ENCODE results near the gene MLXIPL.
"Not testable (repeated sequence)": the region's sequence is repeated elsewhere in the genome, so short reads cannot be mapped to it uniquely, and the experiment has no call there.

MLXIPL gene

GRCh38 chr7:73612598-73613269 is 11.6 kb downstream of the MLXIPL start:
- DNase-seq: peak; percentile 76

- no peak for DNase-seq
Observed at GRCh38 chr7:73611017-73611555, 13.2 kb downstream of the MLXIPL start.

DNA sequence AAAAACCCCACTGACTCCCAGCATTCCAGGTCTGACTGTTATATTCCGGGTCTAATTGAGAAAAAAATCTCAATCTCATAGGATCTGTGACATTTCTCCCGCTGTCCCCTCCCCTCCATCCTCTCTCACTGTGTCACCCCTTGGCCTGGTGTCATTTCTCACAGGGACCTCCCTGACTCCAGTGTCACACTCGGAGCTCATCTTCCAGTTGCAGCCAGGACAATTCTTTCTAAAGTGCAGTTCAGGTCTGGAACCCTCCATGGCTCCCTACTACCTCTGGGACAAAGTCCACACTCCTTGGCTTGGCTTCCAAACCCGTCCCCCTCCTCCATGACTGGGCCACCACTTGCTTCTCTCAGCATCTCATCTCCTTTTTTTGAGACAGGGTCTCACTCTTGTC is 14.2 kb downstream of the MLXIPL start:
- no peak for DNase-seq

GRCh38 chr7:73607692-73607983 is 16.7 kb downstream of the MLXIPL start:
- DNase-seq: not testable (repeated sequence)

DNA sequence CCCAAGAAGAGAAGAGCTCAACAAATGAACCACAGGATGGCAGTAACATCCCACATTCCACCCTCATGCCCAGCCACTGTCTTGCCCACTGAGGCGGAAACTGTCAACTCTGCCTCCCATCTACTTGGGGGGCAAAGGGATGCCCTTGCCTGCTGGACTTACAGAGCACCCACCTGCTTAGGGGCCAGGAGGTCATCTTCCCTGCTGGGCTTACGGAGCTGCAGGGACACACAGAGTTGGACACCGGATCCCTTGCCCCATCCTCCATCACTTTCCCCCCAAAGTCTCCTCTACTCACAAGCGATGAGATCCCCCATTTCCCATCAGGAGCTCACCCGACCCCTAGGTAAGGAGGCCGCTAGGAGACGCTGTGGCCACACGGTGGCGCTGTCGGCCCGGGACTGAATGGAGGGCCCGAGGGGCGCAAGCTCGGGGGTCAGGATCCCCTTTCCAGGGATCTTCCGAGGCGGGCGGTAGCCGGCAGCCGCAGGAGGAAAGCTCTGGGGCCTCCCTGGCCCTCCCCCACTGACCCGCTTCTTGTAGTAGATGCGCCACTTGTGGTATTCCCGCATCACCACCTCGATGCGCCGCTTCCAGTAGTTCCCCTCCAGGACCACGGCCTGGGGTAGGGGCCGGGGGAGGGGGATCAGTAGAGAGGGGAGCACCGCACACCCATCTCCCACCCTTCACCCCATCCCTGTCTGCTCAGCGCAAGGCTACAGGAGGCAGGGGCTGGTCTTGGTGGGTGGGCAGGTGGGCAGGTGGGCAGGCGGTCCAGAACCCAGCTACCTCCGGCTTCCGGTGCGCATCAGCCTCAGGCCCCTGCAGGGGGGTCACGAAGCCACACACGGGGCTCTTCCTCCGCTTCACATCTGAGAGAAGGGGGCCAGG is 17.3 kb downstream of the MLXIPL start:
- DNase-seq: peak; percentile 50

GRCh38 chr7:73605601-73606220 is 18.6 kb downstream of the MLXIPL start:
- no peak for DNase-seq

GRCh38 chr7:73602721-73603651 is 21.3 kb downstream of the MLXIPL start:
- DNase-seq: no peak

- no peak for DNase-seq
Observed at GRCh38 chr7:73599916-73600315, 24.4 kb downstream of the MLXIPL start.

DNA sequence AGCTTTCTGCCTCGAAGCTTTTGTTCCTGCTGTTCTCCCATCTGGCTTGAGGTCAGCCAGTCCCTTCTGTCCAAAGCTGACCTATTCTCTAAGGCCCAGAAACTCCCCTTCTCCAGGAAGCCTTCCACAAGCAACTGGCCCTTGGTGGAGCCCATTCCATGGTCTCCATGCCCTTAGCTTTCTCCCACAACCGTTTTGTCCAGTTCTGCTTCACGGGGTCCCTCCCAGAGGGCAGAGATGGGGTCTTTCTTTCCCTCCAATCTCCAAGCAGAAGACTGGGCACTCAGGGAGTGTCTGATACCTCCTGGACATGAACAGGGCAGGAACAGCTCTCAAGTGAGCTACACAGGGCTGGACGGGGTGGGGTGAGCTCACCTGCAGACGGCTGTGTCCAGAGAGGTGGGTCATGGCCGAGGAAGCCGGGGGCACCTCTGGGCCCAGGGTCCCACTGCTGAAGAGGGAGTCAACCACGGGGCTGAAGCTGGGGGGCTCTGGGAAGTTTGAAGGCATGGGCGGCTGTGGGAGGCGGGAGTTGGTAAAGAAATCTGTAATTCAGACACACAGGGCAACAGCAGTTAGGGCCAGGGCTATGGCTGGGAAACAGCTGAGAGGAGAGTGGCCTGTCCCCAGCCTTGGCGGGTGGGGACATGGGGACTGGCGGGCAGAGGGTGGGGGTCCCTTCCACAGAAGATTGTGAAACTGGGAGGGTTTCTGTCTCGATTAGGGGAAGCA is 25.0 kb downstream of the MLXIPL start:
- DNase-seq: no peak

DNA sequence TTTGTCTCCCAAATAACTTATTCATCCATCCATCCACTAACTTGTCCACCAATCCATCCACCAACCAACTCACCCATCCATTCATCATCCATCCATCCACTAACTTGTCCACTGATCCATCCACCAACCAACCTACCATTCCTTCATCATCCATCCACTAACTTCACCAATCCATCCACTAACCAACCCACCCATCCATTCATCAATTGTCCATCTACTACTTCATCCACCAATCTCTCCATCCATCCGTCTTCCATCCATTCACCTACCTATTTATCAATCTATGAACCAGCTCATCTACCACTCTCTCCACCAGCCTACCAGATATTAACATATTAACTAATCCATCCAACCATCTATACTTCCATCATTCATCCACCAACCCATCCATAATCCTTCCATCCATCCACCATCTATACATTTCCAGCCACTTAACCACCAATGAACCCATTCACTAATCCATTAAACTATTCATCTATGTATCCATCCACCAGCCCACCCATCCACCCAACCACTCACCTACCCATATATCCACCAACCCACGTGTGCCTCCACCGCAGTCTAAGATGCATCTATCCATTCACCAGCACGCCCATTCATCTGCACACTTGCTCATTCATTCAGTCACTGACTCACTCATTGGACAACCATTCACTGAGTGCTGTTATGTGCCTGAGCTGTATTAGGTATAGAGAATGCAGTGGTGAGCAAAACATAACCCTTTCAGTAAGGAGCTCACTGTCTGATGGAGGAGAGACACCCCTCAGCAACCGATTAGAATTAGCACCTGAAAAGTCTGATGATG is 26.1 kb downstream of the MLXIPL start:
- DNase-seq: no peak

DNA sequence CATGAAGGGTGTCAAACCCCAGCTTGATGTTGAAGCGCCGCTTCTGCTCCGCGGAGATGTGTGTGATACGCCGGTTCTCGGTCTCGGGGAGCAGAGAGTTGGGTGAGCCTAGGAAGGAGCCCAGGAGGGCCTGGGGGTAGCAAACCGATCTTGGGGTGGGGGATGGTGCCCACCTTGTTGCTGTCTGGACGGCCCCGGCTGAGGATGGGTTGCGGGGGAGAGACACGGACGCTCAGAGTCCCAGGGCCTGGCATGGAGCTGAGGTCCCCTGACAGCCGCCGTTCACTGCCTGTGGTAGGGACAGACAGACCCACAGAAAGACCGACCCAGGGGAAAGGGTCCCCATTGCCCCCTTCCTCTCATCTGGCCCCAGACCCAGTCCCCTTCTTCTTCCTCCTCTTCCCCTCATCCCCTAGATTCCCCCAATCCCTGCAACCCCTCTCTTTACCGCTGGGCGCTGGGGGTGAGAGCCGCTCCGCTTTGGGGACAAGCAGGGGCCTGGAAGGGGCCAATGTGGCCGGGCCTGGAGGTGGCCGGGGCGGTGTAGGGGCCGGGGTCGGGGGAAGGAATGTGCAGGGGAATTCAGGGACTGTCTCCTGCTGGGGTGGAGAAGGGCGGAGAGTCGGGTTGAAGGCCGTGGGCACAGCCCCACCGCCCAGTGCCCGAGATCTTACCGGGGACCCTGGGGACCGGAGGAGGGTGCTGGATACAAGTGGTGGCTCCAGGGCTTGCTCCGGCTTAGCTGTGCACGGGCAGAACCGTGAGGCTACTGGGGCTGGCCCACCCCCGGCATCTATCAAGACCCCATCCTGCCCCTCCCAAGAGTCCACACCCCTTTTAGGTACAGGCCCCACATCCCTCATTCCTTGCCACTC is 27.9 kb downstream of the MLXIPL start:
- no peak for DNase-seq

DNA sequence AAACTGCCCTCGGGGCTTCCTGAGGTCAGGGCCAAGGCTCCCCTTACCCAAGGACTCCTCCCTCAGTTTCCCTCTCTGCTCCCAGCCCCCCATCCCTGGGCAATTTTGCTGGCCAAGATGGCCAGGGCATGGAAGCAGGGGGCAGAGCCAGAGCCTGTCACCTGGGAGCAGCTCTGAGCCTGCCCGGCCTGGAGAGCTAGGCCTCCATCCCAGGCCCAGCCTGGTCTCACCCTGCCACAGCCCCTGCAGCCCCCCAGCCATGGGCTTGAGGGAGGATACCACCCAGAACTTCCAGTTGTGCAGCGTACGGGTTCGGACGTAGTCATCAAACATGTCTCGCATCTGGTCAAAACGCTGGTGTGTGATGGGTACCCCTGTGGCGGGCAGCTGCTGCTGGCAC is 29.0 kb downstream of the MLXIPL start:
- no peak for DNase-seq

GRCh38 chr7:73593207-73594045 is 30.9 kb downstream of the MLXIPL start:
- no peak for DNase-seq

DNA sequence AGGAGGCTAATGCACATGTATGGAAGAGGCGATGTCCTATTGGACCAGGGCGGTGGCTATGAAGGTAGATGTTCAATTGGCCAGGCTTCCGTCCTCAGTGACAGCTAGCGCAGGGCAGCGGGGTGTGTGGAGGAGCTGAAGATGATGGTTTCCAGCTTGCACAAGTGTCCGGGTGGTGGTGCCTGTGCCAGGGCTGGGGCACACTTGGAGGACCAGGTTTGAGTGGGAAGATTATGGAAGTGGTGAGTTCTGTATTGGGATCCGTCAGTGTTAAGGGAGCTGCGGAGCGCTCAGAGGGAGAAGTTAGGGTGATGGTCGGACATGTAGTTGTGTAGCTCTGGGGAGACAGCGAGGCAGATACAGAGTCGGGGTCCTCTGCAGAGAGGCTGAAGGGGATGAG is 37.4 kb downstream of the MLXIPL start:
- DNase-seq: no peak

GRCh38 chr7:73585196-73585595 is 39.1 kb downstream of the MLXIPL start:
- DNase-seq: no peak

GRCh38 chr7:73582664-73583202 is 41.6 kb downstream of the MLXIPL start:
- DNase-seq: no peak

DNA sequence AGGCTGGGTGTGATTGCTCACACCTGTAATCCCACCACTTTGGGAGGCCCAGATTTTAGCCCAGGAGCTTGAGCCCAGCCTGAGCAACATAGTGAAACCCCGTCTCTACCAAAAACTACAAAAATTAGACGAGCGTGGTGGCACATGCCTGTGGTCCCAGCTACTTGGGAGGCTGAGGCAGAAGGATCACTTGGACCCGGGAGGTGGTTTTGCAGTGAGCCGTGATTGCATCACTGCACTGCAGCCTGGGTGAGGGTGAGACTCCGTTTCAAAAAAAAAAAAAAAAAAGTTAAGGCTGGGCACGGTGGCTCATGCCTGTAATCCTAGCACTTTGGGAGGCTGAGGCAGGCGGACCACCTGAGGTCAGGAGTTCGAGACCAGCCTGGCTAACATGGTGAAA is 43.3 kb downstream of the MLXIPL start:
- not testable (repeated sequence) for DNase-seq

- DNase-seq: peak; percentile 99
Observed at GRCh38 chr7:73578342-73579128, 45.8 kb downstream of the MLXIPL start, which contains the start of gene TBL2. TSS of gene TBL2 (minus strand) at chr7:73578579. CDS start at chr7:73578549, 30 bp downstream.

All from NCI-H345 (cell line).